ENCODE data around the gene CLTRN. TPM values are rescaled to one million over a fixed set of nuclear protein-coding genes. Genes with fewer than 3 reads are reported as not detected.
"Not testable (repeated sequence)": the region's sequence is repeated elsewhere in the genome, so short reads cannot be mapped to it uniquely, and the experiment has no call there.

CLTRN gene, protein sequence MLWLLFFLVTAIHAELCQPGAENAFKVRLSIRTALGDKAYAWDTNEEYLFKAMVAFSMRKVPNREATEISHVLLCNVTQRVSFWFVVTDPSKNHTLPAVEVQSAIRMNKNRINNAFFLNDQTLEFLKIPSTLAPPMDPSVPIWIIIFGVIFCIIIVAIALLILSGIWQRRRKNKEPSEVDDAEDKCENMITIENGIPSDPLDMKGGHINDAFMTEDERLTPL
- 0.16 and 0.21 TPM in 2 replicates for polyA plus RNA-seq (2012; rRNA removed)
- polyA plus RNA-seq (2012; cell fraction: cytosol; rRNA removed) = 0.22 and 0.23 TPM in 2 replicates
- 0.34 and 0.60 TPM in 2 replicates for polyA plus RNA-seq (2012; cell fraction: nucleus; rRNA removed)

DNA sequence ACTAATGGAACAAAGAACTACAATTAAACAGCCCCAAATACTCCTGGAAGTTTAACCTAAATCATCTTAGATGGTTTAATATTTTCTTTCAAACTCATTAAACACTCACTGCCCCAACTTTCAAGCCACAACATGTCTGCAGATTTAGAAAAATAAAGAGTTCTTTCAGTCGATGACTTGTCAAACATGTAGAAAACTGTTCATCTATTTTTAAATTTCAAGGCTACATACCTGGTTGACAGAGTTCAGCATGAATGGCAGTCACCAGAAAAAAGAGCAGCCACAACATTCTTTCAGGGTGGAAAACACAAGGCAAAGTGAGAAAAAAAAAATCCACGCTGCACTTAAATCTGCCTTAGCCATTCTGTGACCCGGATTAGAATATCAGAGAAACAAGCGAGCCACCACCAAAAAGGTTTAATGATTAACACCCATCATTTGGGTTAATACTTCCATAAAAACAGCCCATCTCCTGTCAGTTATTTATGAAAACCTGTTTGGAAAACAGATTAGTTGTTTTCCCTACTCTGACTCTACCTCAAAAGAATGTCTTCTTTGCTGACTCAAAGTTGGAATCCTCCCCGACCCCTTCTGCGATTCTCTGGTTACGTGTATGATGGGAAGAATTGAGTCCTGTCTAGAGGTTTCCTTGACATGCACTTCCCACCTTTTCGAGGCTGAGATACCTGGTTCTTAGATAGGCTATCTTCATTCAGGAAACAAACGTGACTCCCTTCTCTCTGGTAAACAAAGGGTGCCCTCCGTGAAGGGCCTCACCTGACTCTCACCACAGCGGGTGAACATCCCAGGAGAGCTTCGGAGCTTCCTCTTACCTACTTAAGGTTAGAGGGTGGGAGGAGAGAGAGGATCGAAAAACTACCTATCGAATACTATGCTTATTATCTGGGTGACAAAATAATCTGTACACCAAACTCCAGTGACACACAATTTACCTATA is at the start of gene CLTRN:
Gene CLTRN, minus strand, starts transcription at position 319 of the 958 bp plus-strand sequence. Its CDS starts 30 bp downstream, at position 289.
- Histone ChIP-seq H3K27me3 (ENCODE audit: insufficient read depth) (no peaks in the 10 kb centered on the region; the same call in 1 of the 2 replicates), H3K79me2 (ENCODE audit: insufficient read depth) (no peaks in the 10 kb centered on the region), H3K9ac (no peak within 1 kb of the TSS), H3F3A (replicated peaks; ENCODE audit: insufficient read depth) (no peaks in the 10 kb centered on the region), H2AFZ (ENCODE audit: low read depth) (no peak within 1 kb of the TSS), H3K9me3 (0 out of 2 replicates have a peak, but pooled peaks cover 3% of the 10 kb centered on the region), H3K4me2 (no peak within 1 kb of the TSS), H4K20me1 (ENCODE audit: insufficient read depth) (no peaks in the 10 kb centered on the region), H3K4me3 (ENCODE audit: low read depth in 2 of 2, low read length in 1 of 2) (no peak within 1 kb of the TSS), H3K4me1 (ENCODE audit: control insufficient read depth in 1 of 2, insufficient read depth in 2 of 2, low read depth in 1 of 2, low read length in 1 of 2) (no peaks in the 10 kb centered on the region), H3K9me2 (no peaks in the 10 kb centered on the region), H3K27ac (ENCODE audit: low read depth in 2 of 2, low read length in 1 of 2) (no peak within 1 kb of the TSS), H3K36me3 (replicated peaks in 1 of 2; ENCODE audit: control insufficient read depth in 1 of 2, insufficient read depth in 2 of 2, low read length in 1 of 2) (no peaks in the 10 kb centered on the region)
- POLR2A ChIA-PET = no interaction called here
- 43% methylated on average over 14 of the region's 14 CpGs for WGBS (ENCODE audit: low lambda C conversion rate)
- CTCF ChIA-PET = no interaction called here
- TF ChIP-seq SMC3 (IDR thresholded peaks at IDR 0.05; ENCODE audit: low read depth, low read length) = no peak
- no peak for TF ChIP-seq JUND (IDR thresholded peaks at IDR 0.05)
- no peak for TF ChIP-seq NRF1 (IDR thresholded peaks at IDR 0.05; ENCODE audit: low read depth, low read length)
- no peak for TF ChIP-seq POLR2AphosphoS5 (IDR thresholded peaks at IDR 0.05; ENCODE audit: low read depth, low read length)
- TF ChIP-seq, protein P1, sequence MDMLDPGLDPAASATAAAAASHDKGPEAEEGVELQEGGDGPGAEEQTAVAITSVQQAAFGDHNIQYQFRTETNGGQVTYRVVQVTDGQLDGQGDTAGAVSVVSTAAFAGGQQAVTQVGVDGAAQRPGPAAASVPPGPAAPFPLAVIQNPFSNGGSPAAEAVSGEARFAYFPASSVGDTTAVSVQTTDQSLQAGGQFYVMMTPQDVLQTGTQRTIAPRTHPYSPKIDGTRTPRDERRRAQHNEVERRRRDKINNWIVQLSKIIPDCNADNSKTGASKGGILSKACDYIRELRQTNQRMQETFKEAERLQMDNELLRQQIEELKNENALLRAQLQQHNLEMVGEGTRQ (IDR thresholded peaks at IDR 0.05; ENCODE audit: borderline replicate concordance, low read depth, low read length) = no peak
- TF ChIP-seq NFIC (IDR thresholded peaks at IDR 0.05; ENCODE audit: borderline replicate concordance) = no peak
- no peak for TF ChIP-seq GATA2 (CRISPR knock-in tag; IDR thresholded peaks at IDR 0.05)
- no peak for TF ChIP-seq RXRA (IDR thresholded peaks at IDR 0.05; ENCODE audit: borderline replicate concordance, low read depth)
- TF ChIP-seq, protein P2, sequence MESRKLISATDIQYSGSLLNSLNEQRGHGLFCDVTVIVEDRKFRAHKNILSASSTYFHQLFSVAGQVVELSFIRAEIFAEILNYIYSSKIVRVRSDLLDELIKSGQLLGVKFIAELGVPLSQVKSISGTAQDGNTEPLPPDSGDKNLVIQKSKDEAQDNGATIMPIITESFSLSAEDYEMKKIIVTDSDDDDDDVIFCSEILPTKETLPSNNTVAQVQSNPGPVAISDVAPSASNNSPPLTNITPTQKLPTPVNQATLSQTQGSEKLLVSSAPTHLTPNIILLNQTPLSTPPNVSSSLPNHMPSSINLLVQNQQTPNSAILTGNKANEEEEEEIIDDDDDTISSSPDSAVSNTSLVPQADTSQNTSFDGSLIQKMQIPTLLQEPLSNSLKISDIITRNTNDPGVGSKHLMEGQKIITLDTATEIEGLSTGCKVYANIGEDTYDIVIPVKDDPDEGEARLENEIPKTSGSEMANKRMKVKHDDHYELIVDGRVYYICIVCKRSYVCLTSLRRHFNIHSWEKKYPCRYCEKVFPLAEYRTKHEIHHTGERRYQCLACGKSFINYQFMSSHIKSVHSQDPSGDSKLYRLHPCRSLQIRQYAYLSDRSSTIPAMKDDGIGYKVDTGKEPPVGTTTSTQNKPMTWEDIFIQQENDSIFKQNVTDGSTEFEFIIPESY (IDR thresholded peaks at IDR 0.05; ENCODE audit: borderline replicate concordance, low read depth) = no peak
- no peak for TF ChIP-seq MEF2A (IDR thresholded peaks at IDR 0.05; ENCODE audit: borderline replicate concordance, low read depth)
- no peak for TF ChIP-seq CHD2 (IDR thresholded peaks at IDR 0.05; ENCODE audit: low read length, partially characterized antibody)
- TF ChIP-seq, protein P3, sequence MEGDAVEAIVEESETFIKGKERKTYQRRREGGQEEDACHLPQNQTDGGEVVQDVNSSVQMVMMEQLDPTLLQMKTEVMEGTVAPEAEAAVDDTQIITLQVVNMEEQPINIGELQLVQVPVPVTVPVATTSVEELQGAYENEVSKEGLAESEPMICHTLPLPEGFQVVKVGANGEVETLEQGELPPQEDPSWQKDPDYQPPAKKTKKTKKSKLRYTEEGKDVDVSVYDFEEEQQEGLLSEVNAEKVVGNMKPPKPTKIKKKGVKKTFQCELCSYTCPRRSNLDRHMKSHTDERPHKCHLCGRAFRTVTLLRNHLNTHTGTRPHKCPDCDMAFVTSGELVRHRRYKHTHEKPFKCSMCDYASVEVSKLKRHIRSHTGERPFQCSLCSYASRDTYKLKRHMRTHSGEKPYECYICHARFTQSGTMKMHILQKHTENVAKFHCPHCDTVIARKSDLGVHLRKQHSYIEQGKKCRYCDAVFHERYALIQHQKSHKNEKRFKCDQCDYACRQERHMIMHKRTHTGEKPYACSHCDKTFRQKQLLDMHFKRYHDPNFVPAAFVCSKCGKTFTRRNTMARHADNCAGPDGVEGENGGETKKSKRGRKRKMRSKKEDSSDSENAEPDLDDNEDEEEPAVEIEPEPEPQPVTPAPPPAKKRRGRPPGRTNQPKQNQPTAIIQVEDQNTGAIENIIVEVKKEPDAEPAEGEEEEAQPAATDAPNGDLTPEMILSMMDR (IDR thresholded peaks at IDR 0.05) = no peak
- TF ChIP-seq TAF1 (IDR thresholded peaks at IDR 0.05; ENCODE audit: borderline replicate concordance, low read depth, low read length) = no peak
- no peak for TF ChIP-seq GABPA (IDR thresholded peaks at IDR 0.05; ENCODE audit: low read depth)
- DNase-seq = no peak

DNA sequence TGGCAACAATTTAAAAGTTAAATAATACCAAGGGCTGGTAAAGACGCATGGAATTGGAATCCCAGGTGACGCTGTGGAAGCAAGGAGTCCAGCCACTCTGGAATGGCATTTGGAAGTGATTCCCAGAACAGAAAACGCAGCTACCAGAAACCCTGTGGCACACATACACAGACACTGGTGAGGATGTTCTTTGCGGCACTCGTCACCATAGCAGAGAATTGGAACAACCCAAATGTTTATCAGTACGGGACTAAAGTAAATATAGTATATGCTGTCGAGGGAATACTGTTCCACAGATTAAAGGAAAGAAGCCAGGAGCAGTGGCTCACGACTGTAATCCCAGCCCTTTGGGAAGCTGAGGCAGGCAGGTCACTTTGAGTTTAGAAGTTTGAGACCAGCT is 39.7 kb upstream of the CLTRN start:
- 93% methylated on average over 6 of the region's 8 CpGs for whole genome bisulfite sequencing (ENCODE audit: low lambda C conversion rate)
- H3K4me2 ChIP-seq; H3K9ac ChIP-seq; H3F3A ChIP-seq (replicated peaks; ENCODE audit: insufficient read depth); H3K9me3 ChIP-seq; H3K27ac ChIP-seq (ENCODE audit: low read depth in 2 of 2, low read length in 1 of 2); POLR2A ChIA-PET; H3K79me2 ChIP-seq (ENCODE audit: insufficient read depth); H2AFZ ChIP-seq (ENCODE audit: low read depth); H3K4me3 ChIP-seq (ENCODE audit: low read depth in 2 of 2, low read length in 1 of 2); H3K9me2 ChIP-seq; H4K20me1 ChIP-seq (ENCODE audit: insufficient read depth); H3K27me3 ChIP-seq (ENCODE audit: insufficient read depth); H3K4me1 ChIP-seq (ENCODE audit: control insufficient read depth in 1 of 2, insufficient read depth in 2 of 2, low read depth in 1 of 2, low read length in 1 of 2); DNase-seq; CTCF ChIA-PET: not testable (repeated sequence)
- peaks cover 10 to 16% of the 10 kb centered on the region in 2 experiments for H3K36me3 ChIP-seq (replicated peaks in 1 of 2; ENCODE audit: control insufficient read depth in 1 of 2, insufficient read depth in 2 of 2, low read length in 1 of 2)

DNA sequence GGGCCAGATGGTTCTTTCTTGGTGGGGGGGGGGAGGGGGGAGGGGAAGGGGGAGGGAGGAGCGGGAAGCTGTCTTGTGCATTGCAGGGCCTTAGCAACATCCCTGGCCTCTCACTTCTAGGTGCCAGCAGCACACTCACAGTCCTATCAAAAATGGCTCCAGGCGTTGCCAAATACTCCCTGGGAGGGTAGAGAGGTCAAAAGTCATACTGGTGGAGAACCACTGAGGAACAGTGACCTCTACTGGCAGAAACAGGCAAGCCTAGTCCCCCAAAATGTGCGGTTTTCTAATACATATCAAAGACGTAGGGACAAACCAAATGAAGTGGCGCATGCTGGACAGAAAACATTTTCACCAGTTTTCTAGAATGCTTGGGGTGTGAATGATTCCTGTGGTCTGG is 39.2 kb upstream of the CLTRN start:
- H4K20me1 ChIP-seq (ENCODE audit: insufficient read depth); H3K4me1 ChIP-seq (ENCODE audit: control insufficient read depth in 1 of 2, insufficient read depth in 2 of 2, low read depth in 1 of 2, low read length in 1 of 2); H3K9me2 ChIP-seq; H3K4me2 ChIP-seq; H2AFZ ChIP-seq (ENCODE audit: low read depth); H3F3A ChIP-seq (replicated peaks; ENCODE audit: insufficient read depth); H3K4me3 ChIP-seq (ENCODE audit: low read depth in 2 of 2, low read length in 1 of 2); DNase-seq; H3K79me2 ChIP-seq (ENCODE audit: insufficient read depth); H3K9me3 ChIP-seq; CTCF ChIA-PET; H3K27me3 ChIP-seq (ENCODE audit: insufficient read depth); H3K9ac ChIP-seq; POLR2A ChIA-PET; H3K27ac ChIP-seq (ENCODE audit: low read depth in 2 of 2, low read length in 1 of 2): not testable (repeated sequence)
- WGBS (ENCODE audit: low lambda C conversion rate) = no CpG with 5 or more reads among the region's 5 CpGs
- H3K36me3 ChIP-seq (replicated peaks in 1 of 2; ENCODE audit: control insufficient read depth in 1 of 2, insufficient read depth in 2 of 2, low read length in 1 of 2) = peaks cover 14 to 16% of the 10 kb centered on the region in 2 experiments
